GM19023 (cell line): Measurements from ENCODE around the gene UBC.
"Not testable (repeated sequence)": the region's sequence is repeated elsewhere in the genome, so short reads cannot be mapped to it uniquely, and the experiment has no call there.

ENCODE experiments used
- ATAC-seq: cut with Tn5 transposase; IDR thresholded peaks from one replicate; pipeline ENCODE4 v1.9.1; 2021; ENCODE audit warnings: mild to moderate bottlenecking, moderate library complexity; ENCODE audit not compliant: unreplicated experiment

The UBC gene

DNA sequence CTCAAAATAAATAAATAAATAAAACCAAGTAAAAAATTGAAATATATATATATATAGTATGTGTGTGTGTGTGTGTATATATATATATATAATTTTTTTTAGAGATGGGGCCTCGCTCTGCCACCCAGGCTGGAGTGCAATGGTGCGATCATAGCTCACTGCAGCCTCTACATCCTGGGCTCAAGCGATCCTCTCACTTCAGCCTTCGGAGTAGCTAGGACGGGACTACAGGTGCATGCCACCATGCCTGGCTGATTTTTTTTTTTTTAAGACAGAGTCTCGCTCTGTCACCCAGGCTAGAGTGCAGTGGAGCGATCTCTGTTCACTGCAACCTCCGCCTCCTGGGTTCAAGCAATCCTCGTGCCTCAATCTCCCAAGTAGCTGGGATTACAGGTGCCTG lies 26.7 kb downstream of the UBC start:
- ATAC-seq: not testable (repeated sequence)

DNA sequence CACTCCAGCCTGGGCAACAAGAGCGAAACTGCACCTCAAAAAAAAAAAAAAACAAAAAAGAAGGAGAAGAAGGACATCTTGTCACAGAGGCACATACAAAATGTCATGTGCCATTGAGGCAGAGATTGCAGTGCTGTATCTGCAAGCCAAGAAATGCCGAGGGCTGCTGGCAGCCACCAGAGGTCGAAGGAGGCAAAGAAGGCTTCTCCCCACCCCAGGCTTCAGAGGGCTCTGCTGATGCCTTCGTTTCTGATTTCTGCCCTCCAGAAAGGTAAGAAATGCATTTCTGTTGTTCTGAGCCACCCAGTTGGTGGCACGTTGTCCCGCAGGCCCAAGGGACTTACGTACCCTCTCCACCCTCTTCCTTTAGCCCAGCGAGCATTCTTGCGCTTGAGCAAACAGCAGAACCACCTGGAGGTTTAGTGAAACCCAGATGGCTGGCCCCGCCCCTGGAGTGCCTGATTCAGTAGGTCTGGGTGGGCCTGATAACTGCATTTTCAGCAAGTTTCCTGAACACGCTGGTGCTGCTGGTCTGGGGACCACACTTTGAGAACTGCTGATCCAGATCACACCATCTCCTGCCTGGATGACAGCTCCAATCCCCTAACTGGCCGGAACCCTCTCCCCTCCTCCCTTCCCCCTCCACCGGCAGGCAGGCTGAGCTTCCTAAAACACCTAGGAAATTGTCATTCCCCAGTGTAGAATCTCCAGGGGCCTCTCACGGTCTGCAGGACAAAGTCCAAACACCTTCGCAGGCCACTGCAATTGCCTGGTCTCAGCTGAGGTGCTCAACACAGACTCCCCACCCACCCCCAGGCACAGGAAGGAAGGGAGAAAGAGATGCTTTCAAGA lies 29.6 kb downstream of the UBC start:
- ATAC-seq: peak; percentile 86

DNA sequence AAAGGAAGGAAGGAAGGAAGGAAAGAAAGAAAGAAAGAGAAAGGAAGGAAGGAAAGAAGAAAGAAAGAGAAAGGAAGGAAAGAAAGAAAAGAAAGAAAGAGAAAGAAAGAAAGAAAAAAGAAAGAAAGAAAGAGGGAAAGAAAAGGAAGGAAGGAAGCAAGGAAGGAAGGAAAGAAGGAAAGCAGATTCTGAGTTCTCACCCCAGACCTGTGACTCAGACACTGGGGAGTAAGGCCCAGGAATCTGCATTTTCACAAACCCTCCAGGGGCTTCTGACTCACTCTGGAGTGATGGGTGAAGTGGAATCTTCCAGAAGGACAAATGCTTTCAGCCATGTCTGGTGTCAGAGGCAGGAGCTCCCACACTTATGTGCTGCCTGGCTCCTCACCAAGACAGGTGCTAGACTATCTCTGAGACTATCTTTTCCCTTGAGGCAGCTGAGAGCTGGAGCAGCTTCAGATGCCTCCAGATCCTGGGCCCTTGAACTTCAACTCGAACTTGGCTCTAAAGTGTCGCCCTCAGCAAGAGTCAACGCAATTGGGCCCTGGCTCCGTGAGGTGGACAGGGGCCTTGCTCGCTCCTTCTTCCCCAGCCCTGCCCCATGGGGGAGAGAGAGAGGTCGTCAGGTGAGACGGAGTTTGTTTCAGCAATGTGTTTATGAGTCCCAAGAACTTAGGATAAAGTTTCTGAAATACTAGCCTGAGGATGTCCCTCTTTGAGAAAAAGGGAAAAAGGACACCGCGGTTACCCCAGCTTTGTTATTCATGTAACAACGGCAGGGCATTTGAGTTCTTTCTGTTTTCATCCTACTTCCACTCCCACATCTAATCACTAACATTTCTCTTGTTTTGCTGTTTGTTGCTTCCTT lies 31.0 kb downstream of the UBC start:
- no peak for ATAC-seq

DNA sequence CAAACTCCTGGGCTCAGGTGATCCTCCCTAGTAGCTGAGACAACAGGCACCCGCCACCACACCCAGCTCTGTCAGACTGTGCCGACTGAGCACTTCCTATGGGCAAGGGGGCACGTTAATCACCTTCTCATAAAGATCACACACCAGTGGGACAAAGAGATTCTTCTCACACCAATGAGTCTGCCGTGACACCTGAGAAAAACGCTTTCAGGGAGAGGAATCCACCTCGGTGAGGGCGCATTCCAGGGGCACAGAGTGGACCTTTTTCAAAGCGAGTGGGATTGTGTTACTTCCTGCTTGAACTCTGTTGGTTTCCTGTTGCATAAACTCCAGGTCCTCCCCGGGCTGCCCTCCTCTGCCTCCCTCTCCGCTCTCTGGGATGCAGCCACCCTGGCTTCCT lies 33.3 kb downstream of the UBC start:
- ATAC-seq: no peak

DNA sequence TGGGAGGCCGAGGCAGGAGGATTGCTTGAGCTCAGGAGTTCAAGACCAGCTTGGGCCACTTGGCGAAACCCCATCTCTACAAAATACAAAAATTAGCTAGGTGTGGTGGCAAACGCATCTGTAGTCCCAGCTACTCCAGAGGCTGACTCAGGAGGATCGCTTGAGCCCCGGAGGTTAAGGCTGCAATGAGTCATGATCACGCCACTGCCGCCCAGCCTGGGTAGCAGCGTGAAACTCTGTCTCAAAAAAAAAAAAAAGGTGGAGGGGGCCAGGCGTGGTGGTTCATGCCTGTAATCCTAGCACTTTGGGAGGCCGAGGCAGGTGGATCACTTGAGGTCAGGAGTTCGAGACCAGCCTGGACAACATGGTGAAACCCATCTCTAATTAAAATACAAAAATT lies 34.1 kb downstream of the UBC start:
- ATAC-seq: not testable (repeated sequence)

DNA sequence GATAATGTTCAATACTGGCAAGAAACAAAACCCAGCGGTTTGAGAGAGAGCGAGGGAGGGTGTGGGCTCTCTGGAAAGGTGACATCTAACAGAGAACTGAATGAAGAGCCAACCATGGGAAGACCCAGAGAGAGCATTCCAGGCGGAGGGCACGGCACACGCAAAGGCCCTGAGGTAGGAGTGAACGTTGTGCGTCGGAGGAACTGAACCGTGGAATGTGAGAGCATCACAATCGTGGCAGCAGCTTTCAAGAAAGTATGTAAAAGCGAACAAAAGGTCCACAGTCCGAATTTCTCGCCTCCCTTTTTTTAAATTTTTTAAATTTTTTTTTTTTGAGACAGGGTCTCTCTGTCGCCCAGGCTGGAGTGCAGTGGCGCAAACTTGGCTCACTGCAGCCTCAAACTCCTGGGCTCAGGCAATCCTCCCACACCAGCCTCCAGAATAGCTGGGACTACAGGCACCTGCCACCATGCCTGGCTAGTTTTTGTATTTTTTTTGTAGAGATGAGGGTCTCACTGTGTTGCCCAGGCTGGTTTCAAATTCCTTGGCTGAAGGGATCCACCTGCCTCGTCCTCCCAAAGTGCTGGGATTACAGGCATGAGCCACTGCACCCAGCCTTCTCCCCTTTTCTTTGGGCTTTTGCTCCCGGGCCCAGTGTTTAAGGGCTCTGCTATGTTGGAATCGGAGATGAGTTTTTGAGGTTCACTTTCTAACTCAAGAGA lies 35.5 kb downstream of the UBC start:
- no peak for ATAC-seq

DNA sequence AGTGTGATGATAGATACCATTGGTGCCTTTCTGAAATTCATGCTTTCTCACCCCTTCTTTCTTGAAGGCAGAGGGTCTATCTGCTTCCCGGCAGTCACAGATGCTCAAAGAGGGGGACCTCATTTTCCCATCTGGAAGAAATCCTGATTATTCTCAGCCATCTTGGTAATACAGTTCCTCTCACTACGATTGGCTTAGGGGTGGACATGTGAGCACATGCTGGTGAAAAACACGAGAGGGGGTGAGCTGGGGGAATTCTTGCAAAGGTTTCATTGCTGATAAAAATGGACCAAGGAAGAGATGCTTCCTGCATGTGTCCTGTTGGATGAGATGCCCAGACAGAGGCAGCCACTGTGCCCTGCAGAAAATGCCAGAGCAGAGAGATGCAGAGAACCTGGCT lies 37.0 kb downstream of the UBC start:
- ATAC-seq: no peak

DNA sequence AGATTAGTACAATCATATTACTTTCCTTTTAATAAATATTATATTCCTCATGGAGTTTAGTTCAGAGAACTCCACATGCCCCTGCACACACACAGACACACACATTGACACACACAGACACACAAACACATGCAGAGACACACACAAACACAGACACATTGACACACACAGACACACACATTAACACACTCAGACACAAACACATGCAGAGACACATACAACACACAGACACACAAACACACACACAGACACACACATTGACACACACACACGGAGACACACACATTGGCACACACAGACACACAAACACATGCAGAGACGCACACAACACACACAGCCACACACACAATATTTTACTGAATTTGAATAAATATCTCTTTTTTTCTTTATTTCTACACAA lies 38.3 kb downstream of the UBC start:
- no peak for ATAC-seq

DNA sequence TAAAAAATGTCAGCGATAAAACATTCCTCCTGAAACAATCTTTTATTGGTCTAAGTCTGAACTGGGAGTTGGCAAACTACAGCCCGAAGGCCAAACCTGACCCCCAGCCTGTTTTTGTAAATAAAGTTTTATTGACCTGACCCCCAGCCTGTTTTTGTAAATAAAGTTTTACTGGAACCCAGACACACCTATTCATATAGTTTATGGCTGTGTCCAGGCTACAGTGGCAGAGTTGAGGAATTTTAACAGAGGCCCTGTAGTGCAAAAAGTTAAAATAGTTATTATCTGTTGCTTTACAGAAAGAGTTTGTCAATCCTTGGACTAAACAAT lies 38.7 kb downstream of the UBC start:
- ATAC-seq: no peak

DNA sequence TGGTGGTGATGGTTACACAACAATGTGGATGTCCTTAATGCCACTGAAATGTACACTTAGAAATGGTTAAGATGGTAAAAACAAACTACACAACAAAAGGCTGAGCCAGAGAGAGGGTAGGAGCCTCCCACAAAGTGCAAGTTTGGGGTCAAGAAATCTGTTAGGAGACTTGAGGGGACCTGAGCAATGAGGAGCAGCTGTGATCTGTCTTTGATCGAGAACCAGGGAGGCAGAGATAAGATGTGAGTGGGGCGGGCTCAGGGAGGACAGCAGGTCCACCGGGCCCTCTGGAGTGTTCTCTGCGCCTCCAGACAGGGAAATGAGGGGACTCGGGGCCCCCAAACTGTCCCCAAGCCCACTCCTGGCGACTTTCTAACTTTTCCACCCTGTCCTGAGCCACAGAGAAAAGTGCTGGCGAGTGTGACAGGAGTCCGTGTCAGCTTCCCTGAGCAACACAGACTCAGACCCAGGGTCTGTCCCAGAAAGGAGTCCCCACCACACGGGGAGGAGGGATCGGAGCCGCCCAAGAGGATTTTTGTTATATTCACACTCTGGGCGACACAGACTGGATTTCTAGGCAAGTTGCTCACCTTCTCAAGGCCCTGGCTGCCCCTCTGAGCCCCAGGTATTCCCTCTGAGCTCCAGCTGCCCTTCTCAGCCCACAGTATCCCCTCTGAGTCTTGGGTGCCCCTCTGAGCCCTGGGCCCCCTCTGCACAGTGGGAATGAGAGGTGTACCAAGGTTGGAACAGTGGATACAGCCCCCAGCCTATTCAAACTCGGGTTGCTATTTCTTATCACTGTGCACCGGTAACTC lies 39.3 kb downstream of the UBC start:
- no peak for ATAC-seq

DNA sequence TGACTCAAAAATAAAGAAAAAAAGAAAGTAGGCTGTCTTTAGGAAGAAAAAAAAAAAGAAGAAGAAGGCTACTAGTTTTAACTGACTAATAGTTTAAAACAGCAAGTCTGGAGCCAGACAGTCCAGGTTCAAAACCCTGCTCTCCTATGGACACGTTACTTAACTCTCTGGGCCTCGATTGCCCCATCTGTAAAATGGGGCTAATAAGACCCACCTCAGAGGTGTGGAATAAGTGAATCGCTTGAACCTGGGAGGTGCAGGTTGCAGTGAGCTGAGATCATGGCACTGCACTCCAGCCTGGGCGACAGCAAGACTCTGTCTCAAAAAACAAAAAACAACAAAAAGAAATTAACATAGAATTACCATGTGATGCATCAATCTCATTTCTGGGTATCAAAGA lies 40.3 kb downstream of the UBC start:
- ATAC-seq: no peak

DNA sequence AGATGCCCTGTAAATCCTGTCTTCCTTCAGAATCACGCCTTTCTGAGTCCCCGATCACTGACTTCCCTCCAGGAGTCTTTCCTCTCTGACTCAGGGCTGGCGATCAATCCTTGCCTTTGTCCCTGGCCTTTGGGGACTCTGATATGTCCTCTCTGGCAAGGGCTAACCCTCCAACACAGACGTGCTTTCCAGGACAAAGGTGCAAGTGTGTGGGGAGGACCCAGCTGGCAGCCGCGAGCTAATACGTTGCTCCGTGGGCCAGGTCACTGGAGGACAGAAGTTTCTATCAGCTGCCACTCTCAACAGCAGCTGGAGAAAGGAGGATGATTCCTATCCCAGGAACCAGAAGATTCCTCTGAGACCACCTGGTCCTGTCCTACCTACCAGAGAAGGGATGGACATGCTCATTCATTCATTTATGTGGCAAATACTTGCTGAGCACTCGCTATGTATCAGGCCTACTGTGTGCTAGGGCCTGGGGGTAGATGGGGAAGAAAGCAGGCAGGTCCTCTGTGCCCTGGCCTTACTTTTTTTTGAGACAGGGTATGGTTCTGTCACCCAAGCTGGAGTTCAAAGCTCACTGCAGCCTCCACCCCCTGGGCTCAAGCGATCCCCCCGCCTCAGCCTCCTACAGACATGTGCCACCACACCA lies 42.3 kb downstream of the UBC start:
- no peak for ATAC-seq

DNA sequence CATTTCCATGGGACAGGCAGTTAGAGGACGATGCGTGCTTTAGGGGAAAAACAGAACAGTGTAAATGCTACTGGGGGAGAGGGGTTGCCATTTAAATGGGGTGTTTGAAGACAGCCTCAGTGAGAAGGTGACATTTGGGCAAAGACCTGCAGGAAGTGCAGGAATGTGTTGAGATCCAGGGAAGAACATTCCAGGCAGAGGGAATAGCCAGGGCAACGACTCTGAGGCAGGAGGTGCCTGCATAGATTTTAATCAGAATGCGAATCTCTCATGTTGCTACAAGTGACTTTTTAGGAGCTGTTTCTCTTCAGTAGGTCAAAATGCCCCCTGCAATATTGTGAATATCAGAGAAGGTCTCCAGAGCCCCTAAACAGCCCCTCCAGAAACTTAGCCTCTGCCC lies 43.2 kb downstream of the UBC start:
- ATAC-seq: no peak

DNA sequence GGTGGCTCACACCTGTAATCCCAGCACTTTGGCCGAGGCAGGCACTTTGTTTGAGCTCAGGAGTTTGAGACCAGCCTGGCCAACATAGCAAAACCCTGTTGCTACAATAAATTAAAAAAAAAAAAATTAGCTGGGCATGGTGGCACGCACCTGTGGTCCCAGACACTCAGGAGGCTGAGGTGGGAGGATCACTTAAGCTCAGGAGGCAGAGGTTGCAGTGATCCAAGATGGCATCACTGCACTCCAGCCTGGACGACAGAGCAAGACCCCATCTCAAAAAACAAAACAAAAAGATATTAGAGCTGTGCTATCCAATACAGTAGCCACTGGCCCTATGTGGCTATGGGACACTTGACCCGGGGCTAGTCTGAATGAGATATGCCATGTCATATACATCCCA lies 43.9 kb downstream of the UBC start:
- no peak for ATAC-seq

DNA sequence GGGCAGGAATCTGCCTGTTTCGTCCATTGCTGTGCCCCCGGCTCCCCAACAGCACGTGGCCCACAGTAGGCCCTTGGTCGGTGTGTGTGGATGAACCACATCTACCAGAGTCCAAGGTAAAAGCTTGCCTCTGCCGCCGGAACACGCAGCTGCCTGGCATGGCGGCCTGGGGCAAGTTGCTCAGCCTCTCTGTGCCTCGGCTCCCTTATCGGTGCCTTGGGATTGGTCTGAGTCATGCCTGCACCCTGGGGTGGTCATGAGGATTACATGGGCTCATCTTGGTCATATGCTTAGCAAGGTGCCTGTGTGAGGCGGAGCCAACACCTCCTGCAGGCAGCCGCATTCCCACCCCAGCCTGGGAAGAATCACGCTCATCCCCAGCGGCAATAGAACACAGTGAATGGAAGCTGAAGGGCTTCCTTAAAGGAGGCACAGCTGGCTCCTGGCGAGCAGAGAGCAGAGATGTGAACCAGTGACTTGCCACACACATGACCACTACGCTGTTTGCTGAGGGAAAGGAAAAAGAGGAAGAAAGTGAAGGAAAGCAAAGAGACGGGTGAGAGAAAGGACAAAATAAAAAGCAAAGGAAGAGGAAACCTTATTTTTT lies 45.3 kb downstream of the UBC start:
- no peak for ATAC-seq

DNA sequence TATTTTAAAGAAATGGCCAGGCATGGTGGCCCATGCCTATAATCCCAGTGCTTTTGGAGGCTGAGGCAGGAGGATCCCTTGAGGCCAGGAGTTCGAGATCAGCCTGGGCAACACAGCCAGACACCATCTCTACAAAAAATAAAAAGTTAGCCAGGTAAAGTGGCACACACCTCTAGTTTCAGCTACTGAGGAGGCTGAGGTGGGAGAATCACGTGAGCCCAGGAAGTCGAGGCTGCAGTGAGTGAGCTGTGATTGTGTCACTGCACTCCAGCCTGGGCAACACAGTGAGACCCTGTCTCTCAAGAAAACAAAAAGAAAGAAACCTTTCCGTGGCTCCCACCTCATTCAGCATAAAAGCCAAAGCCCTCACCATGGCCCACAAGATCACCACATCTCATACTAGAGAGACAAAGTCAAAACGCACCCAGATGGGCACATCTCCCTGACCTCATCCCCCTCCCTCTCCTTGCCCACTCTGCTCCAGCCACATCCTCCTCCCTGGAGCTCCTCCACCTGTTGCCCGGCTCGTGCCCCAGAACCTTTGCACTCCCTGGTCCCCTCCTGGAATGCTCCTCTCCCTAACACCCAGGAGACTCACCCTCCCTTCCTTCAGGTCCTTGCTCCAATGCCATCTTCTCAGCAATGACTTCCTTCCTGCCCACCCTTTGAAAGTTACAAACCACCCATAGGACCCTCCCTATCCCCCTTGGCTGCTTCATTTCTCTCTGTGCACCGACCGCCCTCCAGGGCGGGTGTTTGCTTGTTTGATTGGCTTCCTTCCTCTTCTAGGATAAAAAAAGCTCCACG lies 46.0 kb downstream of the UBC start:
- ATAC-seq: no peak

DNA sequence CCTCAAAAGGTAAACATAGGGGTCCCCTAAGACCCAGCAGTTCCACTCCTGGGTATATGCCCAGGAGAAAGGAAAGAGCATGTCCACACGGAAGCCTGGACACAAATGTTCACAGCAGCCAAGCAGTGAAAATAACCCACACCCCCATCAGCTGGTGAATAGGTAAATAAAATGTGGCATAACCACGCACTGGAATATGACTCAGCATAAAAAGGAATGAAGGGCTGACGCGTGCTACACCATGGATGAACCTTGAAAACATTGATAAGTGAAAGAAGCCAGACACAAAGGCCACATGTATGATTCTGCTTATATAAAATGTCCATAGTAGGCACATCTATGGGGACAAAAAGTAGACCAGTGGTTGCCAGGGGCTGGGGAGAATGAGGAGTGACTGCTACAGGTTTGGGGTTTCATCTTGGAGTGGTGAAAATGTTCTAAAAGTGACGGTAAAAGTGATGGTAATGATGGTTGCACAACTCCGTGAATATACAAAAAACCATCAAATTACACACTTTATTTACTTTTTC lies 47.0 kb downstream of the UBC start:
- ATAC-seq: no peak

DNA sequence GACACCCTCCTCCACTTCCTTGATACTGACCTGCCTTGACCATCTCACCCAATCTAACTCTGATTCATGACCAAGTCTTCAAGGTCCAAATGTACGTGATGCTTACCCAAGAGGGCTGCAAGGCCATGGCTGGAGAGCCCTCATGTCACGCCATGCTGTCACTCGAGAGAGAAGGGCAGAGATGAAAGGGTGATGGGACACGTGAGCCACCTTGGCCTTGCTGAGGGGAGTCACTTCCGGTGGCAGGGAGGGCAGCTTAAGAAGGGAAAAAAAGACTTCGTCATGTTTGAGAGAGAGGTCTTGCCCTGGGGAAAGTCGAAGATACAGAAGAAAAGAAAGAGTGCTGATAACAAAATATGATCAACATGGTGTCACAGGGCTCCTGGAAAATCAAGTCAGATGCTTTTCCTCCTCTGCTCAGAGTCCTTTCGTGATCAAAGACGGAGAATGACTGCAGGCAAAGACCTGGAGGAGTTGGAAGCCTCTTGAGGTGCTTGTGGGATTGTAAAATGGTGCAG lies 47.5 kb downstream of the UBC start:
- ATAC-seq: no peak
